Stimulated activated CD4-positive, alpha-beta T cell treated with anti-CD3 and anti-CD28 coated beads, Interleukin-4, amount 100 ng/mL, for 4 hours (primary cell): ENCODE data around the gene LSAMP.

Experiments
- DNase-seq, 2 experiments: peaks; one replicate each; pipeline ENCODE4 v3.0.0-alpha.2; 2020

The LSAMP gene

GRCh38 chr3:116040152-116040551 lies 405.1 kb downstream of the LSAMP start:
- DNase-seq, result no peak

GRCh38 chr3:116039651-116039985 lies 405.7 kb downstream of the LSAMP start:
- no peak for DNase-seq

GRCh38 chr3:116038968-116039650 lies 406.2 kb downstream of the LSAMP start:
- no peak for DNase-seq

- DNase-seq, result no peak
These were observed 407.1 kb downstream of the LSAMP start for GRCh38 chr3:116037954-116038911.

- DNase-seq, result no peak
These were observed 409.9 kb downstream of the LSAMP start for GRCh38 chr3:116035429-116035828.

GRCh38 chr3:116034794-116035193 lies 410.5 kb downstream of the LSAMP start:
- DNase-seq, result no peak

- DNase-seq, result no peak
These were observed 411.2 kb downstream of the LSAMP start for GRCh38 chr3:116034086-116034485.

- DNase-seq, result no peak
These were observed 411.8 kb downstream of the LSAMP start for GRCh38 chr3:116033516-116033915.

GRCh38 chr3:116032176-116032575 lies 413.1 kb downstream of the LSAMP start:
- DNase-seq, result no peak

GRCh38 chr3:116030131-116030850 lies 415.0 kb downstream of the LSAMP start:
- no peak for DNase-seq

GRCh38 chr3:116029266-116029665 lies 416.0 kb downstream of the LSAMP start:
- no peak for DNase-seq

GRCh38 chr3:116028157-116028556 lies 417.1 kb downstream of the LSAMP start:
- no peak for DNase-seq

- no peak for DNase-seq
These were observed 424.3 kb downstream of the LSAMP start for GRCh38 chr3:116020989-116021388.

- no peak for DNase-seq
These were observed 424.8 kb downstream of the LSAMP start for GRCh38 chr3:116020495-116020894.

GRCh38 chr3:116019254-116019763 lies 426.0 kb downstream of the LSAMP start:
- DNase-seq, result no peak

- no peak for DNase-seq
These were observed 426.6 kb downstream of the LSAMP start for GRCh38 chr3:116018646-116019045.

- DNase-seq, result no peak
These were observed 429.4 kb downstream of the LSAMP start for GRCh38 chr3:116015931-116016330.

- no peak for DNase-seq
These were observed 438.3 kb downstream of the LSAMP start for GRCh38 chr3:116007000-116007399.

GRCh38 chr3:116005404-116005803 lies 439.9 kb downstream of the LSAMP start:
- DNase-seq, result no peak

- DNase-seq, result no peak
These were observed 443.1 kb downstream of the LSAMP start for GRCh38 chr3:116002235-116002634.

GRCh38 chr3:116001151-116001621 lies 444.1 kb downstream of the LSAMP start:
- DNase-seq, result no peak

GRCh38 chr3:116000311-116000710 lies 445.0 kb downstream of the LSAMP start:
- no peak for DNase-seq

- no peak for DNase-seq
These were observed 445.7 kb downstream of the LSAMP start for GRCh38 chr3:115999613-116000012.
